IgD-negative memory B cell (primary cell): Measurements from ENCODE around the gene NDST4. TPM values are rescaled to one million over a fixed set of nuclear protein-coding genes. Genes with fewer than 3 reads are reported as not detected.

Experiments used
- H3K27ac Mint-ChIP-seq, 3 donors: one replicate each; pipeline ENCODE4 v1.8.0; 2020 to 2022; ENCODE audit warnings: mild to moderate bottlenecking in 3 of 3, mixed read lengths in 3 of 3, moderate library complexity in 1 of 3
- H3K27me3 Mint-ChIP-seq: one replicate; pipeline ENCODE4 v1.8.0; 2021; ENCODE audit warnings: mixed read lengths
- H3K36me3 Mint-ChIP-seq: one replicate; pipeline ENCODE4 v1.8.0; 2020; ENCODE audit warnings: mild to moderate bottlenecking, mixed read lengths
- H3K4me1 Mint-ChIP-seq, 3 donors: one replicate each; pipeline ENCODE4 v1.8.0; 2020 to 2022; ENCODE audit warnings: mixed read lengths in 3 of 3, mild to moderate bottlenecking in 1 of 3
- H3K4me3 Mint-ChIP-seq, 4 donors: one replicate each; pipeline ENCODE4 v1.8.0; 2020 to 2022; ENCODE audit warnings: mild to moderate bottlenecking in 4 of 4, mixed read lengths in 4 of 4, moderate library complexity in 3 of 4
- H3K9me3 Mint-ChIP-seq, 3 donors: one replicate each; pipeline ENCODE4 v1.8.0; 2020 to 2021; ENCODE audit warnings: mixed read lengths in 3 of 3, mild to moderate bottlenecking in 1 of 3
- polyA plus RNA-seq: library from polyadenylated mRNA; unstranded; fragments of 300-500 nt; fragmentation: Illumina TruSeq; gene quantifications from one replicate; pipeline ENCODE4 v1.2.3, GENCODE V29; 2021

The NDST4 gene
- polyA plus RNA-seq, 1 donor from 2014 or later, result not detected

- H3K4me3 Mint-ChIP-seq, result no peak overlapping the region
- H3K36me3 Mint-ChIP-seq, result no peaks in the 10 kb centered on the region
- H3K27me3 Mint-ChIP-seq, result no peaks in the 10 kb centered on the region
- H3K4me1 Mint-ChIP-seq, result no peaks in the 10 kb centered on the region
- H3K27ac Mint-ChIP-seq, result no peak overlapping the region
- H3K9me3 Mint-ChIP-seq, result peaks cover 0 to 2% (median 0%) of the 10 kb centered on the region in 3 donors
These were observed 4.6 kb downstream of the NDST4 start for GRCh38 chr4:115108850-115109249.

- Mint-ChIP-seq H3K4me3 (no peak overlapping the region), H3K36me3 (no peaks in the 10 kb centered on the region), H3K9me3 (peaks cover 0 to 2% (median 0%) of the 10 kb centered on the region in 3 donors), H3K27me3 (no peaks in the 10 kb centered on the region), H3K4me1 (no peaks in the 10 kb centered on the region), H3K27ac (no peak overlapping the region)
These were observed 6.0 kb downstream of the NDST4 start for GRCh38 chr4:115107411-115107810.

GRCh38 chr4:115101675-115102074 is 11.7 kb downstream of the NDST4 start:
- Mint-ChIP-seq H3K27ac (no peak overlapping the region), H3K9me3 (peaks cover 0 to 4% (median 0%) of the 10 kb centered on the region in 3 donors), H3K36me3 (no peaks in the 10 kb centered on the region), H3K27me3 (no peaks in the 10 kb centered on the region), H3K4me3 (no peak overlapping the region), H3K4me1 (no peaks in the 10 kb centered on the region)

- no peaks in the 10 kb centered on the region for H3K4me1 Mint-ChIP-seq
- no peaks in the 10 kb centered on the region for H3K9me3 Mint-ChIP-seq
- H3K36me3 Mint-ChIP-seq, result no peaks in the 10 kb centered on the region
- no peaks in the 10 kb centered on the region for H3K27me3 Mint-ChIP-seq
- H3K27ac Mint-ChIP-seq, result no peak overlapping the region
- H3K4me3 Mint-ChIP-seq, result no peak overlapping the region
These were observed 22.8 kb downstream of the NDST4 start for GRCh38 chr4:115090483-115091075.

- Mint-ChIP-seq H3K36me3 (no peaks in the 10 kb centered on the region), H3K4me1 (no peaks in the 10 kb centered on the region), H3K4me3 (no peak overlapping the region), H3K27ac (no peak overlapping the region), H3K27me3 (no peaks in the 10 kb centered on the region), H3K9me3 (peaks cover 0 to 8% (median 5%) of the 10 kb centered on the region in 3 donors)
These were observed 30.8 kb downstream of the NDST4 start for GRCh38 chr4:115082633-115083032.

- H3K27ac Mint-ChIP-seq, result no peak overlapping the region
- no peaks in the 10 kb centered on the region for H3K27me3 Mint-ChIP-seq
- peaks cover 3% of the 10 kb centered on the region for H3K36me3 Mint-ChIP-seq
- no peak overlapping the region for H3K4me3 Mint-ChIP-seq
- H3K4me1 Mint-ChIP-seq, result peaks cover 0 to 1% (median 0%) of the 10 kb centered on the region in 3 donors
- peaks cover 0 to 2% (median 0%) of the 10 kb centered on the region in 3 donors for H3K9me3 Mint-ChIP-seq
These were observed 36.7 kb downstream of the NDST4 start for GRCh38 chr4:115076691-115077090.

- H3K4me3 Mint-ChIP-seq, result no peak overlapping the region
- no peak overlapping the region for H3K27ac Mint-ChIP-seq
- no peaks in the 10 kb centered on the region for H3K36me3 Mint-ChIP-seq
- H3K27me3 Mint-ChIP-seq, result no peaks in the 10 kb centered on the region
- no peaks in the 10 kb centered on the region for H3K4me1 Mint-ChIP-seq
- H3K9me3 Mint-ChIP-seq, result peaks cover 0 to 2% (median 0%) of the 10 kb centered on the region in 3 donors
These were observed 54.9 kb downstream of the NDST4 start for GRCh38 chr4:115058533-115058932.

- Mint-ChIP-seq H3K27ac (no peak overlapping the region), H3K27me3 (no peaks in the 10 kb centered on the region), H3K9me3 (no peaks in the 10 kb centered on the region), H3K4me3 (no peak overlapping the region), H3K36me3 (no peaks in the 10 kb centered on the region), H3K4me1 (no peaks in the 10 kb centered on the region)
These were observed 58.6 kb downstream of the NDST4 start for GRCh38 chr4:115054836-115055235.

GRCh38 chr4:115053313-115053712 is 60.1 kb downstream of the NDST4 start:
- no peaks in the 10 kb centered on the region for H3K4me1 Mint-ChIP-seq

GRCh38 chr4:115042496-115042895 is 70.9 kb downstream of the NDST4 start:
- Mint-ChIP-seq H3K4me1 (no peaks in the 10 kb centered on the region), H3K36me3 (no peaks in the 10 kb centered on the region), H3K27me3 (peaks cover 1% of the 10 kb centered on the region), H3K4me3 (no peak overlapping the region), H3K27ac (no peak overlapping the region), H3K9me3 (no peaks in the 10 kb centered on the region)

More at GRCh38 chr4:115053313-115053712, 60.1 kb downstream of the NDST4 start:
- no peak overlapping the region for H3K4me3 Mint-ChIP-seq
- H3K36me3 Mint-ChIP-seq, result no peaks in the 10 kb centered on the region
- no peaks in the 10 kb centered on the region for H3K9me3 Mint-ChIP-seq
- H3K27ac Mint-ChIP-seq, result no peak overlapping the region
- no peaks in the 10 kb centered on the region for H3K27me3 Mint-ChIP-seq

- H3K36me3 Mint-ChIP-seq, result no peaks in the 10 kb centered on the region
- H3K27me3 Mint-ChIP-seq, result no peaks in the 10 kb centered on the region
- no peaks in the 10 kb centered on the region for H3K4me1 Mint-ChIP-seq
- no peak overlapping the region for H3K27ac Mint-ChIP-seq
- no peaks in the 10 kb centered on the region for H3K9me3 Mint-ChIP-seq
- no peak overlapping the region for H3K4me3 Mint-ChIP-seq
These were observed 83.1 kb downstream of the NDST4 start for GRCh38 chr4:115030281-115030680.

- Mint-ChIP-seq H3K27ac (no peak overlapping the region), H3K9me3 (no peaks in the 10 kb centered on the region), H3K36me3 (no peaks in the 10 kb centered on the region), H3K27me3 (no peaks in the 10 kb centered on the region), H3K4me3 (no peak overlapping the region), H3K4me1 (no peaks in the 10 kb centered on the region)
These were observed 84.6 kb downstream of the NDST4 start for GRCh38 chr4:115028682-115029410.

- H3K9me3 Mint-ChIP-seq, result peaks cover 0 to 1% (median 0%) of the 10 kb centered on the region in 3 donors
- H3K27ac Mint-ChIP-seq, result no peak overlapping the region
- no peaks in the 10 kb centered on the region for H3K36me3 Mint-ChIP-seq
- H3K4me3 Mint-ChIP-seq, result no peak overlapping the region
- no peaks in the 10 kb centered on the region for H3K27me3 Mint-ChIP-seq
- no peaks in the 10 kb centered on the region for H3K4me1 Mint-ChIP-seq
These were observed 113.5 kb downstream of the NDST4 start for GRCh38 chr4:114999880-115000279.

- Mint-ChIP-seq H3K9me3 (no peaks in the 10 kb centered on the region), H3K4me1 (no peaks in the 10 kb centered on the region), H3K4me3 (no peak overlapping the region), H3K27me3 (no peaks in the 10 kb centered on the region), H3K27ac (no peak overlapping the region), H3K36me3 (no peaks in the 10 kb centered on the region)
These were observed 115.1 kb downstream of the NDST4 start for GRCh38 chr4:114998316-114998715.

GRCh38 chr4:114997576-114998247 is 115.7 kb downstream of the NDST4 start:
- Mint-ChIP-seq H3K4me3 (no peak overlapping the region), H3K27me3 (no peaks in the 10 kb centered on the region), H3K36me3 (no peaks in the 10 kb centered on the region), H3K4me1 (no peaks in the 10 kb centered on the region), H3K27ac (no peak overlapping the region), H3K9me3 (no peaks in the 10 kb centered on the region)
